BLaER1 treated with 17β-estradiol and CSF1 and Interleukin-3, amounts not matched to agents 10 nM and 100 nM (cell line): ENCODE measurements around the gene PRDX2.

ENCODE experiments used
- H3K27ac ChIP-seq, 11 experiments: shearing (Covaris generic); formaldehyde crosslinking; 2 replicates each; pipeline ENCODE4 v1.8.1; 2022
- H3K27me3 ChIP-seq, 11 experiments: shearing (Covaris generic); formaldehyde crosslinking; 2 replicates each; pipeline ENCODE4 v1.8.1; 2022
- H3K36me3 ChIP-seq, 11 experiments: shearing (Covaris generic); formaldehyde crosslinking; 2 replicates each; pipeline ENCODE4 v1.8.1; 2022
- H3K4me1 ChIP-seq, 10 experiments: shearing (Covaris generic); formaldehyde crosslinking; 2 replicates each; pipeline ENCODE4 v1.8.1; 2022
- H3K4me2 ChIP-seq, 11 experiments: shearing (Covaris generic); formaldehyde crosslinking; 2 replicates each; pipeline ENCODE4 v1.8.1; 2022
- H3K4me3 ChIP-seq, 10 experiments: shearing (Covaris generic); formaldehyde crosslinking; 2 replicates each; pipeline ENCODE4 v1.8.1; 2022
- H3K9ac ChIP-seq, 11 experiments: shearing (Covaris generic); formaldehyde crosslinking; 2 replicates each; pipeline ENCODE4 v1.8.1; 2022
- H3K9me3 ChIP-seq, 11 experiments: shearing (Covaris generic); formaldehyde crosslinking; replicated peaks in 1 of 11; 2 replicates each; pipeline ENCODE4 v1.8.1; 2022
- H4K20me1 ChIP-seq, 11 experiments: shearing (Covaris generic); formaldehyde crosslinking; 2 replicates each; pipeline ENCODE4 v1.8.1; 2022
- Cebpa-rat ChIP-seq, 11 experiments: shearing (Covaris generic); IDR thresholded peaks; 2 replicates each; pipeline ENCODE4 v1.8.1; 2022

Gene PRDX2

GRCh38 chr19:12791345-12792050 is 10.1 kb downstream of the PRDX2 start, which contains the start of gene JUNB:
TSS of gene JUNB (plus strand) at chr19:12791486. CDS start at chr19:12791772, 286 bp downstream.
- peak within 1 kb of the TSS; percentile 98 to 100 (median 99) for H3K27ac ChIP-seq
- no peaks in the 10 kb centered on the region for H3K27me3 ChIP-seq
- H3K4me1 ChIP-seq, result peaks cover 52 to 67% (median 64%) of the 10 kb centered on the region in 10 experiments

GRCh38 chr19:12790628-12791344 is 10.8 kb downstream of the PRDX2 start:
- peak overlapping the region; percentile 90 to 98 (median 96) for H3K4me3 ChIP-seq
- H3K9me3 ChIP-seq, result no peaks in the 10 kb centered on the region
- H3K4me1 ChIP-seq, result peaks cover 51 to 67% (median 64%) of the 10 kb centered on the region in 10 experiments
- TF ChIP-seq Cebpa-rat (IDR thresholded peaks at IDR 0.05), result no peak
- H4K20me1 ChIP-seq, result peaks cover 18 to 22% (median 20%) of the 10 kb centered on the region in 11 experiments
- H3K9ac ChIP-seq, result peak overlapping the region; percentile 92 to 99 (median 98)
- H3K4me2 ChIP-seq, result peak overlapping the region; percentile 90 to 99 (median 98)
- no peaks in the 10 kb centered on the region for H3K27me3 ChIP-seq
- peaks cover 0 to 12% (median 0%) of the 10 kb centered on the region in 11 experiments; a peak in 8 of 22 replicates for H3K36me3 ChIP-seq
- H3K27ac ChIP-seq, result peak overlapping the region; percentile 98 to 100 (median 99)

More at GRCh38 chr19:12791345-12792050, 10.1 kb downstream of the PRDX2 start, which contains the start of gene JUNB:
- Histone ChIP-seq H4K20me1 (peaks cover 18 to 29% (median 20%) of the 10 kb centered on the region in 11 experiments), H3K9ac (peak within 1 kb of the TSS; percentile 92 to 99 (median 98)), H3K4me2 (peak within 1 kb of the TSS; percentile 90 to 99 (median 98)), H3K9me3 (no peaks in the 10 kb centered on the region), H3K36me3 (peaks cover 0 to 12% (median 0%) of the 10 kb centered on the region in 11 experiments; a peak in 8 of 22 replicates), H3K4me3 (peak within 1 kb of the TSS; percentile 90 to 98 (median 96))
- TF ChIP-seq Cebpa-rat (IDR thresholded peaks at IDR 0.05), result no peak

- peaks cover 51 to 68% (median 67%) of the 10 kb centered on the region in 10 experiments for H3K4me1 ChIP-seq
- peak overlapping the region; percentile 98 to 100 (median 99) for H3K27ac ChIP-seq
- H4K20me1 ChIP-seq, result peaks cover 18 to 21% (median 20%) of the 10 kb centered on the region in 11 experiments
- no peaks in the 10 kb centered on the region for H3K9me3 ChIP-seq
- TF ChIP-seq Cebpa-rat (IDR thresholded peaks at IDR 0.05), result peak; percentile 83 to 96 (median 92); a peak in 20 of 22 replicates
- H3K4me2 ChIP-seq, result peak overlapping the region; percentile 90 to 100 (median 99)
- H3K36me3 ChIP-seq, result peaks cover 0 to 12% (median 0%) of the 10 kb centered on the region in 11 experiments; a peak in 8 of 22 replicates
- peak overlapping the region; percentile 90 to 98 (median 96) for H3K4me3 ChIP-seq
- peak overlapping the region; percentile 92 to 99 (median 98) for H3K9ac ChIP-seq
- no peaks in the 10 kb centered on the region for H3K27me3 ChIP-seq
Measured at GRCh38 chr19:12789904-12790619, 11.5 kb downstream of the PRDX2 start.

- peak overlapping the region; percentile 92 to 99 (median 98) for H3K9ac ChIP-seq
- peaks cover 18 to 21% (median 20%) of the 10 kb centered on the region in 11 experiments for H4K20me1 ChIP-seq
- H3K36me3 ChIP-seq, result peaks cover 0 to 12% (median 0%) of the 10 kb centered on the region in 11 experiments; a peak in 8 of 22 replicates
- TF ChIP-seq Cebpa-rat (IDR thresholded peaks at IDR 0.05), result no peak
- peak overlapping the region; percentile 90 to 98 (median 96) for H3K4me3 ChIP-seq
- H3K4me2 ChIP-seq, result peak overlapping the region; percentile 90 to 100 (median 99)
- H3K9me3 ChIP-seq, result no peaks in the 10 kb centered on the region
- H3K27ac ChIP-seq, result peak overlapping the region; percentile 98 to 100 (median 99)
- H3K4me1 ChIP-seq, result peaks cover 51 to 69% (median 67%) of the 10 kb centered on the region in 10 experiments
- no peaks in the 10 kb centered on the region for H3K27me3 ChIP-seq
Measured at GRCh38 chr19:12789098-12789903, 12.3 kb downstream of the PRDX2 start.

- no peaks in the 10 kb centered on the region for H3K9me3 ChIP-seq
- no peaks in the 10 kb centered on the region for H3K27me3 ChIP-seq
- peak overlapping the region; percentile 98 to 100 (median 99) for H3K27ac ChIP-seq
- H4K20me1 ChIP-seq, result peaks cover 18 to 21% (median 20%) of the 10 kb centered on the region in 11 experiments
- H3K4me3 ChIP-seq, result peak overlapping the region; percentile 90 to 98 (median 96)
- H3K36me3 ChIP-seq, result peaks cover 0 to 12% (median 0%) of the 10 kb centered on the region in 11 experiments; a peak in 8 of 22 replicates
- H3K4me2 ChIP-seq, result peak overlapping the region; percentile 90 to 100 (median 99)
- H3K9ac ChIP-seq, result peak overlapping the region; percentile 92 to 99 (median 98)
- no peak for TF ChIP-seq Cebpa-rat (IDR thresholded peaks at IDR 0.05)
- H3K4me1 ChIP-seq, result peaks cover 54 to 69% (median 67%) of the 10 kb centered on the region in 10 experiments
Measured at GRCh38 chr19:12788682-12789097, 12.9 kb downstream of the PRDX2 start.

GRCh38 chr19:12788042-12788681 is 13.4 kb downstream of the PRDX2 start:
- Histone ChIP-seq H4K20me1 (peaks cover 17 to 19% (median 18%) of the 10 kb centered on the region in 11 experiments), H3K4me3 (peak overlapping the region; percentile 90 to 98 (median 96)), H3K9ac (peak overlapping the region; percentile 92 to 99 (median 98)), H3K4me2 (peak overlapping the region; percentile 90 to 100 (median 99)), H3K27me3 (no peaks in the 10 kb centered on the region), H3K9me3 (no peaks in the 10 kb centered on the region), H3K36me3 (peaks cover 0 to 12% (median 0%) of the 10 kb centered on the region in 11 experiments; a peak in 8 of 22 replicates), H3K4me1 (peaks cover 59 to 74% (median 72%) of the 10 kb centered on the region in 10 experiments), H3K27ac (peak overlapping the region; percentile 98 to 100 (median 99))
- no peak for TF ChIP-seq Cebpa-rat (IDR thresholded peaks at IDR 0.05)

GRCh38 chr19:12787458-12787857 is 14.1 kb downstream of the PRDX2 start:
- H3K27ac ChIP-seq, result peak overlapping the region; percentile 98 to 100 (median 99)
- peaks cover 61 to 81% (median 78%) of the 10 kb centered on the region in 10 experiments for H3K4me1 ChIP-seq
- H4K20me1 ChIP-seq, result peaks cover 10 to 12% (median 11%) of the 10 kb centered on the region in 11 experiments
- TF ChIP-seq Cebpa-rat (IDR thresholded peaks at IDR 0.05), result no peak
- H3K9ac ChIP-seq, result peak overlapping the region; percentile 92 to 99 (median 96); a peak in 21 of 22 replicates
- no peak overlapping the region for H3K4me3 ChIP-seq
- no peaks in the 10 kb centered on the region for H3K27me3 ChIP-seq
- H3K36me3 ChIP-seq, result peaks cover 0 to 5% (median 0%) of the 10 kb centered on the region in 11 experiments; a peak in 5 of 22 replicates
- H3K4me2 ChIP-seq, result peak overlapping the region; percentile 90 to 100 (median 99)
- no peaks in the 10 kb centered on the region for H3K9me3 ChIP-seq
